GM21390 (cell line): Measurements from ENCODE around the gene GRM7.

Experiments used
- ATAC-seq: cut with Tn5 transposase; IDR thresholded peaks from one replicate; pipeline ENCODE4 v1.9.1; 2021; ENCODE audit not compliant: unreplicated experiment

Gene GRM7

GRCh38 chr3:7290077-7290825 is 429.3 kb downstream of the GRM7 start:
- ATAC-seq, result no peak

GRCh38 chr3:7292362-7292761 is 431.4 kb downstream of the GRM7 start:
- ATAC-seq, result no peak

GRCh38 chr3:7293286-7293685 is 432.4 kb downstream of the GRM7 start:
- ATAC-seq, result no peak

GRCh38 chr3:7305561-7305960 is 444.6 kb downstream of the GRM7 start:
- ATAC-seq, result no peak

- no peak for ATAC-seq
Measured at GRCh38 chr3:7306901-7307300, 446.0 kb downstream of the GRM7 start.

GRCh38 chr3:7307410-7307809 is 446.5 kb downstream of the GRM7 start:
- ATAC-seq, result no peak

GRCh38 chr3:7309641-7310102 is 448.8 kb downstream of the GRM7 start:
- no peak for ATAC-seq

- no peak for ATAC-seq
Measured at GRCh38 chr3:7315037-7315436, 454.1 kb downstream of the GRM7 start.

- no peak for ATAC-seq
Measured at GRCh38 chr3:7322957-7323669, 462.2 kb downstream of the GRM7 start.

GRCh38 chr3:7328339-7328738 is 467.4 kb downstream of the GRM7 start:
- ATAC-seq, result no peak

GRCh38 chr3:7332696-7333095 is 471.8 kb downstream of the GRM7 start:
- ATAC-seq, result no peak

- ATAC-seq, result no peak
Measured at GRCh38 chr3:7333125-7333524, 472.2 kb downstream of the GRM7 start.

GRCh38 chr3:7340795-7341194 is 479.9 kb downstream of the GRM7 start:
- ATAC-seq, result no peak

- ATAC-seq, result no peak
Measured at GRCh38 chr3:7346364-7346763, 485.4 kb downstream of the GRM7 start.

GRCh38 chr3:7357101-7357500 is 496.2 kb downstream of the GRM7 start:
- no peak for ATAC-seq

GRCh38 chr3:7367968-7368367 is 507.1 kb downstream of the GRM7 start:
- ATAC-seq, result no peak

- no peak for ATAC-seq
Measured at GRCh38 chr3:7368597-7368996, 507.7 kb downstream of the GRM7 start.

- ATAC-seq, result no peak
Measured at GRCh38 chr3:7371693-7372572, 511.0 kb downstream of the GRM7 start.

GRCh38 chr3:7377103-7377502 is 516.2 kb downstream of the GRM7 start:
- no peak for ATAC-seq

- ATAC-seq, result no peak
Measured at GRCh38 chr3:7381741-7382140, 520.8 kb downstream of the GRM7 start.

- ATAC-seq, result no peak
Measured at GRCh38 chr3:7382293-7383010, 521.5 kb downstream of the GRM7 start.
